Epidermal melanocyte (primary cell): Measurements from ENCODE around the gene SLC8A3.

Source experiments
- DNase-seq: peaks from one replicate; pipeline ENCODE4 v3.0.0; 2011; ENCODE audit warnings: low spot score; ENCODE audit not compliant: insufficient read length

The SLC8A3 gene

GRCh38 chr14:70073924-70074566 is 114.7 kb downstream of the SLC8A3 start:
- no peak for DNase-seq

DNA sequence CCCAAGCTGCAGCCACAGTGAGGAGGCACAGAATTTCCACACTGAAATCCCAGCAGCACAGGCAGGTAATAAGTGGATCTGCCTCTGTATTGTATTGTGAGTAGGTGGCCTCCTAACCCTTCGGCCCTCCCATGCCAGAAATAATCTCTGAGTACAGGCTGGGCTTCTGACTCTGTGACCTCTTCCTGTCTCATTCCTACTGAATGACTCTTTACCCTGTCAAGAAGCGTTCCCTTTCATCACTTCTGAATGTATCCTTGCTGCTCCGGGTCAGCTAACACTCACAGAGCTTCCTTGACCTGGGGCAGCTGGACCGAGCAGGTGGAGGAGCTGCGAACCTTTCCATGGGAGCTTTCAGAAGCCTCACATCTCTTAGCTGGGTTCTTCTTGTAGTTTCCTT is 119.6 kb downstream of the SLC8A3 start:
- no peak for DNase-seq

- DNase-seq, result no peak
Observed at GRCh38 chr14:70067810-70068209, 120.9 kb downstream of the SLC8A3 start.

- no peak for DNase-seq
Observed at GRCh38 chr14:70064136-70064865, 124.5 kb downstream of the SLC8A3 start.

DNA sequence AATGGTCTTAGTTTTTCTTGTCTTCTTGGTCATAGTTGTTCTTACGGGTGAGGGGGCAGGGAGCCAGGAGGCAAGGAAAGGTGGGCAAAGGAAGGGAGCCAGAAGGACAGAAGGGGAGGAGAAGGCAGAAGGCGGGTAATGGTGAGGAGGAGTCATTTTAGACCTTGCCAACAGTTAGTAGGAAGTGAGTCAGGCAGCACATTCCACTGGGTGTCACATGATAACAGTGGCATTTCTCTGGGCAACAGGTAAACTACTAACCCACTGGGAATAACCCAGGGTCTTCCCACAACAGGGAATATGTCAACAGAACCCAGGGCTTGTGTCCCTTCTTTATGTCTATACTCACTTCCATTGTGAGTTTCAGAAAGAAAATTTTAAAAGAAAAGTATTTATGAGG is 127.6 kb downstream of the SLC8A3 start:
- no peak for DNase-seq

DNA sequence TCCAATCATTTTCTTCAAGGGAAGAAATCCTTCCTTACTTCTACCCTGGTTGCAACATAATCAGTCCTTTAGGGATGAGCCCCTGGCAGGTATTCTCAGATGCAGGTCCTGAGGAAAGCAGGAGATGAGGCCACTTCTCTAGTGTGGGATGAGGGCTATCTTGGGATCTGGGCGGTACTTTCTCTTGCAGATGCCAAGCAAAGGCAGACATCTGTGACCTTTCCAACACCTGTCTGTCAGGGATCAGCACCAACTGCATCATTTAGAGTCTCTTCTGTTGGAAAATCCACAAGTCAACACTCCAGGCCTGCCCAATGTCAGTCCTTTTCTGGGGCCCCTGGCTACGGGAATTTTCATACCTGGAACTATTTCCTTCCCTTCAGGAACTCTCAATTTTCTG is 129.2 kb downstream of the SLC8A3 start:
- no peak for DNase-seq

- no peak for DNase-seq
Observed at GRCh38 chr14:70057519-70058136, 131.1 kb downstream of the SLC8A3 start.

DNA sequence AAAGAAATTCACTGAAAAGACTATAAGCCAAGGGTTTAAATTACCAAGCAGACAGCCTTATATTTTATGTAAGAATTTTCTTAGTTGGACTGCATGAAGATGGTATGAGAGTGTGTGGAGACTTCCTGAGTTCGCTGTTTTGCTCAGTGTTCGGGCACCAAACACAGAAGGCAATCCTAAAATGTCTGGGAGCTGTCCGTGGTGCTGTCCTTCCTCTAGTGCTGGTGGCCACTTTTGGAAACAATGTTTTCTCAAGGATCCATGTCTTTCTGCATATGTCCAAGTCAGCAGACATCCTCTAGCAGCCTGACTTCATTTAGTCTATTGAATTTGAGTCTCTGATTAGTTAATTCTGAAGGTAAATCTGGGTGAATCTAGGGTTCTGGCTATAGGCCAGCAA is 135.8 kb downstream of the SLC8A3 start:
- DNase-seq, result peak; percentile 34

DNA sequence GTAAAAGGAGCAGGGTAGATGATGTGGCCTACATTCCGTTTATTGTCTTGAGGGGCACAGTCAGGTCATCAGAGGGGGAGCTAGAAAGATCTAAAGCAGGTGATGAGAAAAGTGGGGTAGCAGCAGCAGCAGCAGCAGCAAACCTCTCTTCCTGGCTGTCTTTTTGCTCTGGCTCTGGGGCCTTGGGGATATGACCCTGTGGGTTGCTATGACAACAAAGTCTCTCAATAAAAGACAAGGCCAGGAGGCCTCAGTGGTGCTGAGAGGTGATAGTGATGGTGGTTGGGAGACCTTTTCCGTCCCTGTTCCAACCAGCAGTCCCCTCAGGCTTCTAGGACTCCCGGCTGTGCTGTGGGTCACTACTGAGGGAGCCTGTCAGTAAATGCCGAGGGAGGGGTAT is 138.6 kb downstream of the SLC8A3 start:
- no peak for DNase-seq

GRCh38 chr14:70049605-70050004 is 139.1 kb downstream of the SLC8A3 start:
- DNase-seq, result no peak

DNA sequence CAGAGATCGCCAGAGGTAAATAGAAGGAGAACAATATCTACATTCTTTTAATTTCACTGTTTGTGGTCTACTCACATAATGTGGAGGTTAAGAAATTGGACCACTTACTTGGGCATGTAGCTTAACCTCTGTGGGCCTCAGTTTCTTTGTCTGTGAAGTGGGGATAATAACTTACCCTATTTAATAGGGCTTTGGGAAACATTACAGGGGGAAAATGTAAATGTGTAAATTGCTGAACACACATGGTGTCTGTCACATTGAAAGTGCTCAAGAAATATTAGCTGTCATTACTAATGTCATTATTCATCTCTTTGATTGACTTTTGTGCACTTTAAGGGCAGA is 140.5 kb downstream of the SLC8A3 start:
- no peak for DNase-seq

- DNase-seq, result no peak
Observed at GRCh38 chr14:70047598-70048312, 141.0 kb downstream of the SLC8A3 start.

- peak; percentile 30 for DNase-seq
Observed at GRCh38 chr14:70045844-70046535, 142.8 kb downstream of the SLC8A3 start.

GRCh38 chr14:70045310-70045709 is 143.4 kb downstream of the SLC8A3 start:
- no peak for DNase-seq

GRCh38 chr14:70043001-70043400 is 145.8 kb downstream of the SLC8A3 start:
- DNase-seq, result no peak

- no peak for DNase-seq
Observed at GRCh38 chr14:70036665-70037064, 152.1 kb downstream of the SLC8A3 start.

GRCh38 chr14:70034257-70034656 is 154.5 kb downstream of the SLC8A3 start:
- DNase-seq, result no peak

DNA sequence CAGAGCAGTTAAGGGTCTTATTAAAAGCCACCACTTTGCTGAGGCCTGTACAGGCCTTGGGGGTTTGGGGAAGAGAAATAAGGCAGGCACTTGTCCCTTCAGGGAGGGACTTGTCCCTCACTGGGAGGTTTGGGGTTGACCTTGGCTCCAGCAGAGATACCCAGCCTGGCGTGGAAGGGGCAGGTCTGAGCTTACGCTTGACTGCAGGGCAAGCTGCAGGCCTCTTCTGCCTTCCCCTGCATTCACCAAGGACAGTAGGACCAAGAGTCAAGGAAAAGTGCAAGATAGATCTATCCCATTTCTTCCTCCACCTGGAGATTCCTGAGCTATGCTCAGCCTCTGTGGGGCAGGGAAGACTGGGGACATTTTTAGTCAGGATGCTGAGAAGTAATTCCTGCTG is 155.2 kb downstream of the SLC8A3 start:
- no peak for DNase-seq

GRCh38 chr14:70033116-70033515 is 155.6 kb downstream of the SLC8A3 start:
- DNase-seq, result no peak

DNA sequence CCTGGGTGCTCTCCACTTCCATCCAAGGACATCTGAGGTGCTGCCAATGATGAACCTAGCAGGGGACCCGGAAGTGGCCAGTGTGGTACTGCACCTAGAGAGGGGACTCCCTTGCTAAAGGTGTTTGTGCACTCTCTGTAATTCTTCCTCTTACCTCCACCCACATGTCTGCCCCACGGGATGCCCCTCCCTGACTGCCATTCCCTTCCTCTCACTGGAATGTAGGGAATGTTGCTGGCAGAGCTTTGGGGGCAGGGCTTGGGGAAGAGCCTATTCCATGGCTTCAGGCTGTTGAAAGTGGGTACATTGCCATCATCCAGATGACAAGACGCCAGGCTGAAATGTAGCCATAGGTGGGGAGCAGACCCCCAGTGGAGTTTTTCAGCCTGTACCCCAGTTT is 156.3 kb downstream of the SLC8A3 start:
- DNase-seq, result no peak

DNA sequence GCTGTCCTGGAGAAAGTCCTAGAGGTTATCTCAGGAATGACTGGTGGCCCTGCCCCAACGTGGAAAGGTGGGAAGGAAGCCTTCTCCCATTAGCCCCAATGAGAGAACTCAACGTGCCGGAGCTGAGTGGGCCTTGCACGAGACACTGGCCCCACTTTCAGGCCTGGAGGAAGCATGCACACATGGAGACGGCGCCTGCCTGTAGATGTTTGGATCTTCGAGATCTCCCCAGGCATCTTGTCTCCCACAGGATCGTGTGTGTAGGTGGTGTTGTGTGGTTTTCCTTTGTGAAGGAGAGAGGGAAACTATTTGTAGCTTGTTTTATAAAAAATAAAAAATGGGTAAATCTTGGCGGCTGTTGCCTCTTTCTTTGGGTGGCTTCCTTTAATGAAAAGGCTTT is 156.7 kb downstream of the SLC8A3 start:
- no peak for DNase-seq
